OCI-LY7 (cell line): Measurements from ENCODE around the gene NPEPPS. TPM values are rescaled to one million over a fixed set of nuclear protein-coding genes. Genes with fewer than 3 reads are reported as not detected.

ENCODE experiments used
- BruUV-seq: library from RNA; stranded (reverse); fragments of 400-500 nt; replicated peaks from 2 replicates; lab custom pipeline; 2021; lab: Mats Ljungman, UMichigan
- CTCF ChIA-PET: fragments of 300-600 bp; sonication (Branson Sonifier 250); formaldehyde crosslinking; loops from one replicate; lab custom pipeline; 2022; ENCODE audit warnings: antibody characterized with exemption; ENCODE audit not compliant: unreplicated experiment; lab: Charles Lee
- POLR2A ChIA-PET: fragments of 300-600 bp; sonication (Branson Sonifier 250); formaldehyde crosslinking; loops from one replicate; lab custom pipeline; 2022; ENCODE audit warnings: antibody characterized with exemption; lab: Charles Lee
- DNase-seq: peaks from one replicate; pipeline ENCODE4 v3.0.0-alpha.2; 2015; ENCODE audit warnings: low spot score
- H2AFZ ChIP-seq: fragments of 200-600 bp; sonication (generic), shearing (Covaris generic); 2 replicates; pipeline ENCODE4 v1.6.1; 2014; ENCODE audit warnings: mild to moderate bottlenecking, antibody characterized with exemption, low read length, moderate library complexity
- H3K27ac ChIP-seq: fragments of 200-600 bp; sonication (generic); 2 replicates; pipeline ENCODE4 v1.5.1; 2014; ENCODE audit warnings: mixed run types, low read depth, mild to moderate bottlenecking, moderate library complexity, low read length, inconsistent platforms; ENCODE audit not compliant: poor library complexity, severe bottlenecking
- H3K36me3 ChIP-seq: fragments of 200-600 bp; sonication (generic); 2 replicates; pipeline ENCODE4 v1.6.1; 2014; ENCODE audit warnings: mild to moderate bottlenecking, antibody characterized with exemption, low read length, moderate library complexity, mixed read lengths; ENCODE audit not compliant: insufficient read depth
- H3K4me1 ChIP-seq: fragments of 200-600 bp; sonication (generic); 2 replicates; pipeline ENCODE4 v1.5.1; 2014; ENCODE audit warnings: mild to moderate bottlenecking, low read length; ENCODE audit not compliant: insufficient read depth, poor library complexity, severe bottlenecking
- H3K4me2 ChIP-seq: fragments of 200-600 bp; sonication (generic); 2 replicates; pipeline ENCODE4 v1.6.1; 2014; ENCODE audit warnings: mild to moderate bottlenecking, low read length
- H3K4me3 ChIP-seq: fragments of 200-600 bp; sonication (generic); 2 replicates; pipeline ENCODE4 v1.5.1; 2014; ENCODE audit warnings: mild to moderate bottlenecking, low read depth, low read length; ENCODE audit not compliant: poor library complexity, severe bottlenecking
- H3K79me2 ChIP-seq: fragments of 200-600 bp; sonication (generic); 2 replicates; pipeline ENCODE4 v1.6.1; 2016; ENCODE audit warnings: low read depth, mild to moderate bottlenecking, low read length, moderate library complexity, mixed read lengths; ENCODE audit not compliant: insufficient read depth
- H3K9me2 ChIP-seq: fragments of 200-600 bp; sonication (generic); 2 replicates; pipeline ENCODE4 v1.6.1; 2016; ENCODE audit warnings: mild to moderate bottlenecking, low read length, mixed read lengths; ENCODE audit not compliant: insufficient read depth
- H3K9me3 ChIP-seq: fragments of 200-600 bp; sonication (generic); 2 replicates; pipeline ENCODE4 v1.6.1; 2014; ENCODE audit warnings: mild to moderate bottlenecking, mixed run types, low read length, mixed read lengths
- H4K20me1 ChIP-seq: fragments of 200-600 bp; sonication (generic); 2 replicates; pipeline ENCODE4 v1.6.1; 2014; ENCODE audit warnings: mild to moderate bottlenecking, antibody characterized with exemption, low read length, moderate library complexity, mixed read lengths; ENCODE audit not compliant: insufficient read depth
- CTCF ChIP-seq: fragments of 200-600 bp; sonication (generic); conservative IDR thresholded peaks from 2 replicates; pipeline ENCODE4 v1.5.1; 2014; ENCODE audit warnings: mild to moderate bottlenecking, antibody characterized with exemption, low read length, moderate library complexity, mixed read lengths
- EZH2phosphoT487 ChIP-seq: fragments of 200-600 bp; sonication (generic); IDR thresholded peaks from 2 replicates; pipeline ENCODE4 v1.6.1; 2018; ENCODE audit warnings: low read depth, borderline replicate concordance, mild to moderate bottlenecking, mixed run types, antibody characterized with exemption, low read length, moderate library complexity, mixed read lengths
- intact Hi-C: fragments of 100-400 bp; cut with micrococcal nuclease; formaldehyde crosslinking; loops from one replicate; pipeline ENCODE4 v1.10.0; 2022; ENCODE audit not compliant: unreplicated experiment
- total RNA-seq, 2 experiments: library from RNA; depleted of rRNA in 1 of 2; stranded (reverse); fragments of >200 nt in 1 of 2; shearing (Covaris generic) in 1 of 2; gene quantifications; 2 replicates each; pipeline ENCODE4 v1.2.3, GENCODE V29; 2014 to 2022

The NPEPPS gene
- total RNA-seq, 2 experiments from 2014 or later: 46.8 to 111 TPM

GRCh38 chr17:47603830-47604597, 73.1 kb downstream of the NPEPPS start:
- H2AFZ ChIP-seq: no peak overlapping the region
- POLR2A ChIA-PET: no interaction called here
- H3K4me3 ChIP-seq: no peak overlapping the region
- no peaks in the 10 kb centered on the region for H3K9me3 ChIP-seq
- H3K79me2 ChIP-seq: no peaks in the 10 kb centered on the region
- peaks cover 78% of the 10 kb centered on the region for H3K36me3 ChIP-seq
- no peak overlapping the region for H3K4me2 ChIP-seq
- H3K4me1 ChIP-seq: no peaks in the 10 kb centered on the region
- BruUV-seq: no TSS peak
- H3K9me2 ChIP-seq: no peaks in the 10 kb centered on the region
- TF ChIP-seq EZH2phosphoT487: no peak
- no peak for TF ChIP-seq CTCF
- no peaks in the 10 kb centered on the region for H4K20me1 ChIP-seq
- no peak for DNase-seq
- CTCF ChIA-PET: no interaction called here
- H3K27ac ChIP-seq: no peak overlapping the region
- intact Hi-C loops: no loop called here

GRCh38 chr17:47604598-47604927, 73.7 kb downstream of the NPEPPS start:
- no peak for DNase-seq
- intact Hi-C loops: no loop called here
- TF ChIP-seq CTCF: no peak
- no peak for TF ChIP-seq EZH2phosphoT487
- ChIA-PET CTCF (no interaction called here), POLR2A (no interaction called here)
- BruUV-seq: TSS peak; percentile 22
- Histone ChIP-seq H3K9me3 (no peaks in the 10 kb centered on the region), H3K4me1 (no peaks in the 10 kb centered on the region), H3K79me2 (no peaks in the 10 kb centered on the region), H3K4me3 (no peak overlapping the region), H3K9me2 (no peaks in the 10 kb centered on the region), H2AFZ (no peak overlapping the region), H3K27ac (no peak overlapping the region), H4K20me1 (no peaks in the 10 kb centered on the region), H3K4me2 (no peak overlapping the region), H3K36me3 (peaks cover 83% of the 10 kb centered on the region)

GRCh38 chr17:47605011-47605410, 74.1 kb downstream of the NPEPPS start:
- ChIA-PET CTCF (no interaction called here), POLR2A (no interaction called here)
- DNase-seq: no peak
- no peak overlapping the region for H3K4me2 ChIP-seq
- no peak for TF ChIP-seq CTCF
- no peak for TF ChIP-seq EZH2phosphoT487
- H3K9me2 ChIP-seq: no peaks in the 10 kb centered on the region
- intact Hi-C loops: no loop called here
- no peak overlapping the region for H3K4me3 ChIP-seq
- no peaks in the 10 kb centered on the region for H4K20me1 ChIP-seq
- BruUV-seq: no TSS peak
- H3K27ac ChIP-seq: no peak overlapping the region
- H3K9me3 ChIP-seq: no peaks in the 10 kb centered on the region
- H3K79me2 ChIP-seq: no peaks in the 10 kb centered on the region
- H3K4me1 ChIP-seq: no peaks in the 10 kb centered on the region
- H2AFZ ChIP-seq: no peak overlapping the region
- peaks cover 86% of the 10 kb centered on the region for H3K36me3 ChIP-seq
